GM19328 (cell line): Measurements from ENCODE around the gene SLFN13.
"Not testable (repeated sequence)": the region's sequence is repeated elsewhere in the genome, so short reads cannot be mapped to it uniquely, and the experiment has no call there.

Experiments
- ATAC-seq: cut with Tn5 transposase; IDR thresholded peaks from one replicate; pipeline ENCODE4 v1.9.1; 2021; ENCODE audit warnings: mild to moderate bottlenecking, moderate library complexity; ENCODE audit not compliant: unreplicated experiment

Gene SLFN13

DNA sequence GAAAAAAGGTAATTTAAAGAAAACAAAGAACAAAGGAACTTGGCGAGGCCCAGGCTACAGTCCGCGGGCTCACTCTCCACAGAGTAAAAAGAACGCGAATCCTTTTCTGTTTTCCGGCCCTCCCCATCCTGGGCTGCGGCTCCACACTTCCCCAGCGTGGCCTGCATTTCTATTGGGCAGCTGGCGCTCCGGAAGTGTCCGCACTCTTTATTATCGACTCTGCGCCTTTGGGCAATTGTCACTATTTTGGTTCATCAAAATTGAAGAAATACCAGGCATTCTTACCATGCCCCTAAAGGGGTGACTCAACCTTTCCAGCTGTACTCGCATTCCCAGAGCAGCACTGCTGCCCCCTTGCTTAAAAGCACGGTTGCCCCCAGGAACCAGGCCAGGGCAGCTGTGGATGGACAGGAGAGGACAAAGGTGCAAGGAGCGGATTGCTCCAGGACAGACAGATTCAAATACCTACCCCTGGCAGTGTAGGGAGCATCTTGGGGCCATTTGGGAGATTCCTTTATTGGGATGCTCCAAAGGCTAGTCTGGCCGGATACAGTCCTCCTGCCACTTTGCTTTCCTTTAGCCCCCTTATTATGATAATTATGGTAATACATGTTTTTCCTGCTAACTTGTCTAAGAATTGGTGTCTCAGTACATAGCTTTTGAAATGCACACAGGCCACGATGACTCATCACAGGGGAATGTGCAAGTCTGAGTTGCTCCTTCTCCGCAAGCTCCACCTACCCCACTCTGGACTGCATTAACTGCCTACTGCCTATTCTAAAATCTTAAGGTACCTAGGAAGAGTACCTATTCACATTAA, 15.3 kb downstream of the SLFN13 start:
- no peak for ATAC-seq

DNA sequence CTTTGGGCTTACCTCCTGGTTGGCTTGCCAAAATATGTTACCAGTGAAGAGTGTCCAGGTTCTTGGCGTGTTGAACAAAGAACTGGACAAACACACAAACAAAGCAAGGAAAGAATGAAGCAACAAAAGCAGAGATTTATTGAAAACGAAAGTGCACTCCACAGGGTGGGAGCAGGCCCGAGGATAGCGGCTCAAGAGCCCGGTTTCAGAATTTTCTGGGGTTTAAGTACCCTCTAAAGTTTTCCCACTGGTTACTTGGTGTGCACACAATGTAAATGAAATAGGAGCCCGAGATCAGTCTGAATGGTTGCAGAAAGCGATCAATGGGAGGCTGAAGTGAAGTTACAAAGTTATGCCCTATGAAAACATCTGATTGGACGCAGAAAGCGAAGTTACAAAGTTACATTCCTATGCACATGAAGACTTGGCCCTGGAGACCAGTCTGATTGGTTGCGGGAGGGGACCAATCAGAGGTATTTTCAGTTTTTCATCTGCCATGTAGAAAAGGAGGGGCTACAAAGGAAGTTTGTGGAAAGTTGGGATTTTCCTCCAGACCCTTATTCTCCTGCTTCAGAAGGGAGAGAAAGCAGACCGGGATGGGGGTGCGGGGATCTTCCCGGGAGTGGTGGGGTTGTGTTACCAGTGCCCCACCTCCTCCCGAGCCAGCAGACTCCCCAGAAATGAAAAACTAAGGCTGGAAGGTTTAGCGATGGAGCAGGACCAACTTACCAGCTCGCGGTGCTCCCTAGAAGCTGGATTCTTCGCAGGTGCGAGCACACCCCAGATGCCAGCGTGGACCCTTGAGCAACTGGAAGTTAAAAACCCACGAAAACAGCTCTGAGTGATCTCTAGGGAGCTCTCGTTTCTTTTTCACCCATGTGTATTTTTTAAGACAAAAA, 16.1 kb downstream of the SLFN13 start, which contains the start of gene SLFN12:
SLFN12 (minus strand) TSS at position 325 of the 899 bp plus-strand sequence. CDS start 9,472 bp downstream, outside the sequence.
- peak; percentile 71 for ATAC-seq

DNA sequence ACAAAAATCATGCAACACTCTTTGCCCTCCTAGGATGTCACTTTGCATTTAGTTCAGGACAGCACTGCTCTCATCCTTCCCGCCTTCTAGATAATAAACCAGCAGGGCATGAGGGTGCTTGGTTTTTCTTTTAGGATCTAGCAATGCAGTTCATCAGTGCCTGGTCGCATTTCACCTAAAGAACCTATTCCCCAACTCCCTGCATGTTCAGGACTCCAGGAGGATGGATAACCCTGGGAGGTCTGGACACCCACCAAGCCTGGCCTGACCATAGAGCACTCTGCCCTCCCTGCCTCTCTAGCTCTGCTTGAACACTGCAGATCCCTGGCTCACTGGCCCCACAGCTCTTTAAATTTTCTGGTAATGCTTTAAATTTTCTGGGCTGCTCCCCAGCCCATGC, 18.9 kb downstream of the SLFN13 start:
- ATAC-seq = no peak

DNA sequence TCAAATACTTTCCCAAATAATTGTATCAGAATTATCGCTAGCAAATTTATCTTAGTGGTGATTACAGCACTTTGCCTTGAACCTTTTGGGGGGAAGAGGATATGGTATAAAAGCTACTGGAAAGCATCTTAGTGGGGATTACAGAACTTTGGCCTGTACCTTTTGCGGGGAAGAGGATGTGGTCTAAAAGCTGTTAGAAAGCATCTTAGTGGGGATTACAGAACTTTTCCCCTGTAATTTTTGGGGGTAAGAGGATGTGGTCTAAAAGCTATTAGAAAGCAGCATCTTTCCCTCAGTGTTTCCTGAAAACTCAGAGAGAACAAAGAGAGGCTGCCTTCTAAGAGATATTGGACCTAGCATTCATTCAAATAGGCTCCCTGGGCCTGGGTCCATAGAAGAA, 20.3 kb downstream of the SLFN13 start:
- no peak for ATAC-seq

DNA sequence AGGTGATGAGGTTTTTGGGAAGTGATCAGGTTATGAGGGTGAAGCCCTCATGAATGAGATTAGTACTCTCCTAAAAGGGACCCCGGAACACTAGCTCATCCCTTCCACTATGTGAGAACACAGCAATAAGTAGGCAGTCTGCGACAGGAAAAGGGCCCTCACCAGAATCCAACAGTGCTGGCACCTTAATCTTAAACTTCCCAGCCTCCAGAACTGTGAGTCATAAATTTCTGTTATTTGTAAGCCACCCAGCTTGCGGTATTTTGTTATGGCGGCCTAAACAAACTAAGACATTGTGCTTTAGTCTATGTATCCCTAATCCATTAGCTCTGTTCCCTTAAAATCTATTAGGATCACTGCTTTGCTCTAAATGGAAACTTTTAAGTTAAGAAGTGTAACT, 24.8 kb downstream of the SLFN13 start:
- ATAC-seq = no peak

DNA sequence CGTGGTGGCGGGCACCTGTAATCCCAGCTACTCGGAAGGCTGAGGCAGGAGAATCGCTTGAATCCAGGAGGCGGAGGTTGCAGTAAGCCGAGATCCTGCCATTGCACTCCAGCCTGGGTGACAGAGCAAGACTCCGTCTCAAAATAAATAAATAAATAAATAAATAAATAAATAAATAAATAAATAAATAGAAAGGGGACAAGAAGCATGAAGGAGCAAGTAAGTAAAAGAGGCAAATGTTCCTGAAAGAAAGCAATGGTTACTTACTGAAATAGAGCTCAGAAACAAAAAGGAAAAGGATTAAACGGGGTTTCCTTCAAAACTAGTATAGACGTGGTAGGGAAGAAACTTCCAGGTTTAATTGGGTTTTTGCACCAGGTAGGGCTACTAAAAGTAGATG, 27.5 kb downstream of the SLFN13 start:
- not testable (repeated sequence) for ATAC-seq

DNA sequence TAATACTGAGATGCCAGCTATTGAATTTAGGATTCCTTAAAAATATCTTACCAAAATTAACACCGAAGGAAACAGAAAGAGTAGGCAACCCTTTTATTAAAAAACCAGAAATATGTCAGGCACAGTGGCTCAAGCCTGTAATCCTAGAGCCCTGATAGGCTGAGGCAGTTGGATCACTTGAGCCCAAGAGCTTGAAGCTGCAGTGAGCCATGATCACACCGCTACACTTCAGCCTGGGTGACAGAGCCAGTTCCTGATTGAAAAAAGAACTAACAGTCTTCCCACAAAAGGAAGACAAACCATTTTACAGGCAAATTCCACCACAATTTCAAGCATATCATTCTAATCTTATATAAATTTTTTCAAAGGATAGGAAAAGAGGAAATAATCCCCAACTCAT, 31.9 kb downstream of the SLFN13 start:
- no peak for ATAC-seq

DNA sequence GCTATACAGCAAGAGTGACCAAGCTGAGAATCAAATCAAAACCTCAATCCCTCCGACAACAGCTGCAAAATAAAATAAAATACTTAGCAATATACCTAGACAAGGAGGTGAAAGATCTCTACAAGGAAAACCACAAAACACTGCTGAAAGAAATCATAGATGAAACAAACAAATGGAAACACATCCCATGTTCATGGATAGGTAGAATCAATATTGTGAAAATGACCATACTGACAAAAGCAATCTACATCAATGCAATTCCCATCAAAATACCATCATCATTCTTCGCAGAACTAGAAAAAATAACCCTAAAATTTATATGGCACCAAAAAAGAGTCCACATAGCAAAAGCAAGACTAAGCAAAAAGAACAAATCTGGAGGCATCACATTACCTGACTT, 33.9 kb downstream of the SLFN13 start:
- ATAC-seq = not testable (repeated sequence)

DNA sequence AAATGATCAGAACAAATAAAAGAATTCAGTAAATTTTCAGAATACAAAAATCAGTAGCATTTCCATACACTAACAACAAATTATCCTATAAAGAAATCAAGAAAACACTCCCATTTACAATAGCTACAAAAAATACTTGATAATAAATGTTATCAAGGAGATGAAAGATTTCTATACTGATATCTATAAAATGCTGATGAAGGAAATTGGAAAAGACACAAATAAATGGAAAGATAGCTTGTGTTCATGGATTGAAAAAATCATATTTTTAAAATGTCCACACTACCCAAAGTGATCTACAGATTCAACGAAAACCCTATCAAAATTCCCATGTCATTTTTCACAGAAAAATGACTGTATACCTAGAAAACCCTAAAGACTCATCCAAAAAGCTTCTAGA, 34.3 kb downstream of the SLFN13 start:
- ATAC-seq = no peak

DNA sequence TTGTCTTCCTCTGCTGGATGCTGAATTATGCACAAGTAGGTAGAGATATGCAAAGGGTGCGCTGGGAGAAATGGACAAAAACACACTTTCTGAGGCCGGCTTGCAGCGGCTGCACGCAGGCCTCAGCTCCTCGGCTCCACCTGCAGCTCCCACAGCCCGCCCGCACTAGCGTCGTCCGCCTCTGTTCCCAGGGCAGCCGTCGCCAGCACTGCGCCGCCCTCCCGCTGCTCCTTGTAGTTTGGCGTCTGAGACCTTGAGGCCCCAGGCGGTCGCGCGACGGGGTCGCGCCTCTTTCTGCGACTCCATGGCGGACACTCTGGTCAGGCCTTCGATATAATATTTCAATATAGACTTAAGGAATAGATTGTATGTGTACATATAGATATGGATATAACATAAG, 41.0 kb downstream of the SLFN13 start:
- no peak for ATAC-seq

DNA sequence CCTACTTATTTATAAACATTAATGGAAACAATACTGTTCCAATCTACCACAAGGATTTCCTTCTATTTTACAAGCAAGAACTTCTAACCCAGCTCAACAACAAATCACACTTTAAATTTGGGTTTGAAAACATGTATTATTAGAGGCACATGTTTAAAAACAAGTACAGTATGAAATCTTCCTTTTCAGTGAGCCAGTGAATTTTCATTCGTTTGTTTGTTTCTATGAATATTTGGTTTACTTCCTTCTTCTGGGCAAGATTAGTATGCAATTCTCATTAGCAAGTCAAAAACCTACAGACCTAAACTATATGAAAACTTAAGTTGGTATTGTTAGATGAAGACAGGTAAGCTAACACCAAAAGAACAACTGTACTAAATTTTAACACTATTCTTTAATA, 42.0 kb downstream of the SLFN13 start:
- no peak for ATAC-seq

DNA sequence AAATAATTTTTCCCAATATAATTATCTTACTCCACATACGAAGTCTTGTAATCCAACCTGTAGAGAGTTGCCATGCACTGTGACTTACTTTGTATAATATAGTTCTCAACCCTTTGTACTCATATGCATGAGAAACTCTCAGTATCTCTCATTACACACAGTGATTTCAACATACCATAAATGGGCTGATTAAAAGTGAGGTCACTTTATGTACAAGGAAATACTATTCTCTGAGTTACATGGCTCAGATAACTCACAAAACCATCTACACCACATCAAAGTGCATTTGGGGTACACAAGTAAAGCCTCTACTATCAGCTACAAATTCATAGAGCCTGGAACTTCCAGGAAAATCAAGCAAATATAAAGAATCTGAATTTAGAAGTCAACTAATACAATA, 44.2 kb downstream of the SLFN13 start:
- ATAC-seq = no peak

DNA sequence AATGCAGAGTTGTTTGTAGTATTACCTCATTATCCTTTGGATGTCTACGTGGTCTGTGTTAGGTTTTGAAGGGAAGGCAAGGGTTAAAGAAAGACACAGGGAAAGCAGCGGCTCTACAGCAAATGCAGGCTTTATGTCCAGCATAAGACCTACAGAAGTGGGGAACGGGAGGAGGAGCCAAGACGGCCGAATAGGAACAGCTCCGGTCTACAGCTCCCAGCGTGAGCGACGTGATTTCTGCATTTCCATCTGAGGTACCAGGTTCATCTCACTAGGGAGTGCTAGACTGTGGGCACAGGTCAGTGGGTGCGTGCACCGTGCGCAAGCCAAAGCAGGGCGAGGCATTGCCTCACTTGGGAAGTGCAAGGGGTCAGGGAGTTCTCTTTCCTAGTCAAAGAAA, 54.8 kb downstream of the SLFN13 start:
- ATAC-seq = not testable (repeated sequence)

DNA sequence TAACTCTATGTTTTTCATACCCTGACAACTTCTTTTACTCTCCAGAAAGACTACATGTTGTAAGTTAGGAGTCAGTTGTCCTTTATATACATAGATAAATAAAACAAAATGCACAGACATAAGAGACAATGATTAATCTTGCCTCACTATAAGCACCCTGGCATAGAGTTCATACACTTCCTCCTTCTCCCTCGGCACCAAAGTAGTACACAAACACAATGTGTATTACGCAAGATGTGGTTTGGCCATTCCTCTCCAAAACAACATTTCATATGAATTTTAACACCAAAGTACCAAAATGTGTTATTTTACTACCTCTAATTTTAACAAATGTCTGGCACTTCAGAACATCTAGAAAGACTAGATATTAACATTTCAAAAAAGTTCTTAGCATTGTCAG, 57.9 kb downstream of the SLFN13 start:
- ATAC-seq = no peak

DNA sequence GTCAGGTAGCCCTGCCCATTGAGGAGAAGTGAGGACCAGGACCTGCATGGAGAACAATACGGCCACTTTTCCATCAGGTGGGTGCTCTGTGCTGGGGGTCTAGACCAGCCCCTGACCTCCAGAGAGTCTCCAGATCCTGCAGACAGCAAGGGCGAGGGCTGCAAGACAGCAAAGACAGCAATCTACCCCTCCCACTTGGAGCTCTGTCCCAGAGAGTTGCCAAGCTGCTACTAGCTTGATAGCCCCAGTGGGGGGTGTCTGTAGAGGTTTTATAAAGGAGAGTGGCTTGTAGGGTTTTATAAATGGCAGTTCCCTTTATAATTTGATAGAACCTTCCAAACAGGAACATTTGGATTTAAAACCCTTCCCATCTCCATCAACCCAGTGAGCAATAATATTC, 58.4 kb downstream of the SLFN13 start:
- no peak for ATAC-seq

DNA sequence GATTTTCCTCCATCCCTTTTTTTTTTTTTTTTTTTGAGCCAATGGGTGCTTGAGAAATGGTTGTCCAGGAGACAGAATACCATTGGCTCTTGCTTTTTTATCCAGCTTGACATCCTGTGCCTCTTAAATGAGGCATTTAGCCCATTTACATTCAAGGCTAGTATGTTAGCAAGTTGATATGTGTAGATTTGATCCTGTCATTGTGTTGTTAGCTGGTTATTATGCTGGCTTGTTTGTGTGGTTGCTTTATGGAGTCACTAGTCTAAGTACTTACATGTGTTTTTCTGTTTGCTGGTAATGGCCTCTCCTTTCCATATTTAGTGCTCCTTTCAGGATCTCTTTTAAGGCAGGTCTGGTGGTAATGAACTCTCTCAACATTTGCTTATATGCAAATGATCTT, 61.1 kb downstream of the SLFN13 start:
- no peak for ATAC-seq
